ENCODE data around the gene SENP2.
A peak's percentile ranks its signal among the peaks of the same experiment; 100 is the strongest.

Gene SENP2

GRCh38 chr3:185560676-185561075 is 25.4 kb upstream of the SENP2 start:
- Histone ChIP-seq H3K4me1 (ENCODE audit: control insufficient read depth in 1 of 2, insufficient read depth in 2 of 2, low read length in 2 of 2) (peaks cover 0 to 2% of the 10 kb centered on the region in 2 experiments), H3K9me3 (ENCODE audit: insufficient read depth, low read depth, low read length) (no peaks in the 10 kb centered on the region), H3K9ac (ENCODE audit: low read length) (no peak overlapping the region), H3K23ac (ENCODE audit: low read length) (no peak overlapping the region), H3K36me3 (ENCODE audit: control insufficient read depth in 1 of 2, insufficient read depth in 2 of 2, low read length in 2 of 2) (no peaks in the 10 kb centered on the region), H3K4ac (ENCODE audit: low read depth, low read length) (no peak overlapping the region), H3K79me1 (ENCODE audit: low read length) (no peaks in the 10 kb centered on the region), H3K27ac (ENCODE audit: low read depth, low read length) (no peak overlapping the region), H4K8ac (ENCODE audit: low read depth, low read length) (no peak overlapping the region), H2BK120ac (ENCODE audit: insufficient read depth, low read length, poor library complexity) (no peak overlapping the region), H3K79me2 (ENCODE audit: control insufficient read depth, insufficient read depth, low read length, poor library complexity) (no peaks in the 10 kb centered on the region), H3K4me2 (ENCODE audit: low read length) (no peak overlapping the region), H3K18ac (ENCODE audit: low read length) (no peak overlapping the region), H4K12ac (ENCODE audit: low read depth, low read length) (no peak overlapping the region), H2BK12ac (ENCODE audit: low read length) (peak overlapping the region; percentile 17), H2BK5ac (ENCODE audit: low read depth, low read length, poor library complexity) (no peak overlapping the region), H3K27me3 (ENCODE audit: insufficient read depth, low read length) (no peaks in the 10 kb centered on the region), H3K14ac (ENCODE audit: low read length) (peak overlapping the region; percentile 24), H3K4me3 (ENCODE audit: low read depth, low read length) (no peak overlapping the region), H4K91ac (ENCODE audit: low read depth, low read length) (no peak overlapping the region), H2AFZ (ENCODE audit: insufficient read depth, low read length, poor library complexity) (no peak overlapping the region), H2AK5ac (ENCODE audit: low read length) (no peak overlapping the region)
- no CpG with 5 or more reads among the region's 13 CpGs for WGBS (ENCODE audit: extremely low coverage, insufficient coverage, insufficient read length)
- DNase-seq, result no peak

- no peaks in the 10 kb centered on the region for H3K79me2 ChIP-seq (ENCODE audit: control insufficient read depth, insufficient read depth, low read length, poor library complexity)
- H3K9me3 ChIP-seq (ENCODE audit: insufficient read depth, low read depth, low read length), result no peaks in the 10 kb centered on the region
- H3K4me1 ChIP-seq (ENCODE audit: control insufficient read depth in 1 of 2, insufficient read depth in 2 of 2, low read length in 2 of 2), result peaks cover 0 to 2% of the 10 kb centered on the region in 2 experiments
Observed at GRCh38 chr3:185561374-185561943, 24.6 kb upstream of the SENP2 start.

GRCh38 chr3:185561958-185562357 is 24.1 kb upstream of the SENP2 start:
- no peak overlapping the region for H2AK5ac ChIP-seq (ENCODE audit: low read length)
- H3K4me3 ChIP-seq (ENCODE audit: low read depth, low read length), result no peak overlapping the region

More at GRCh38 chr3:185561374-185561943, 24.6 kb upstream of the SENP2 start:
- no CpG with 5 or more reads among the region's 8 CpGs for WGBS (ENCODE audit: extremely low coverage, insufficient coverage, insufficient read length)
- Histone ChIP-seq H4K12ac (ENCODE audit: low read depth, low read length) (no peak overlapping the region), H2BK120ac (ENCODE audit: insufficient read depth, low read length, poor library complexity) (no peak overlapping the region), H3K18ac (ENCODE audit: low read length) (no peak overlapping the region), H3K79me1 (ENCODE audit: low read length) (no peaks in the 10 kb centered on the region), H2AFZ (ENCODE audit: insufficient read depth, low read length, poor library complexity) (no peak overlapping the region), H3K4me3 (ENCODE audit: low read depth, low read length) (no peak overlapping the region), H3K4me2 (ENCODE audit: low read length) (no peak overlapping the region), H2AK5ac (ENCODE audit: low read length) (no peak overlapping the region), H3K4ac (ENCODE audit: low read depth, low read length) (no peak overlapping the region), H2BK12ac (ENCODE audit: low read length) (no peak overlapping the region), H3K9ac (ENCODE audit: low read length) (no peak overlapping the region), H3K36me3 (ENCODE audit: control insufficient read depth in 1 of 2, insufficient read depth in 2 of 2, low read length in 2 of 2) (no peaks in the 10 kb centered on the region), H4K91ac (ENCODE audit: low read depth, low read length) (no peak overlapping the region), H3K27me3 (ENCODE audit: insufficient read depth, low read length) (no peaks in the 10 kb centered on the region), H3K14ac (ENCODE audit: low read length) (no peak overlapping the region), H3K27ac (ENCODE audit: low read depth, low read length) (no peak overlapping the region), H2BK5ac (ENCODE audit: low read depth, low read length, poor library complexity) (no peak overlapping the region), H4K8ac (ENCODE audit: low read depth, low read length) (no peak overlapping the region), H3K23ac (ENCODE audit: low read length) (no peak overlapping the region)
- no peak for DNase-seq

GRCh38 chr3:185572183-185572582 is 13.9 kb upstream of the SENP2 start:
- Histone ChIP-seq H3K4me1 (ENCODE audit: control insufficient read depth in 1 of 2, insufficient read depth in 2 of 2, low read length in 2 of 2) (no peaks in the 10 kb centered on the region), H3K36me3 (ENCODE audit: control insufficient read depth in 1 of 2, insufficient read depth in 2 of 2, low read length in 2 of 2) (no peaks in the 10 kb centered on the region), H2BK5ac (ENCODE audit: low read depth, low read length, poor library complexity) (no peak overlapping the region), H3K23ac (ENCODE audit: low read length) (no peak overlapping the region), H4K12ac (ENCODE audit: low read depth, low read length) (no peak overlapping the region), H3K27me3 (ENCODE audit: insufficient read depth, low read length) (no peaks in the 10 kb centered on the region), H2AK5ac (ENCODE audit: low read length) (no peak overlapping the region), H3K4ac (ENCODE audit: low read depth, low read length) (no peak overlapping the region), H3K4me2 (ENCODE audit: low read length) (no peak overlapping the region), H3K79me2 (ENCODE audit: control insufficient read depth, insufficient read depth, low read length, poor library complexity) (no peaks in the 10 kb centered on the region), H2AFZ (ENCODE audit: insufficient read depth, low read length, poor library complexity) (no peak overlapping the region), H3K9ac (ENCODE audit: low read length) (no peak overlapping the region), H3K27ac (ENCODE audit: low read depth, low read length) (no peak overlapping the region), H3K18ac (ENCODE audit: low read length) (no peak overlapping the region), H3K79me1 (ENCODE audit: low read length) (no peaks in the 10 kb centered on the region), H2BK120ac (ENCODE audit: insufficient read depth, low read length, poor library complexity) (no peak overlapping the region), H3K4me3 (ENCODE audit: low read depth, low read length) (no peak overlapping the region), H4K8ac (ENCODE audit: low read depth, low read length) (no peak overlapping the region), H4K91ac (ENCODE audit: low read depth, low read length) (no peak overlapping the region), H3K14ac (ENCODE audit: low read length) (no peak overlapping the region), H3K9me3 (ENCODE audit: insufficient read depth, low read depth, low read length) (peaks cover 2% of the 10 kb centered on the region), H2BK12ac (ENCODE audit: low read length) (no peak overlapping the region)
- no CpG with 5 or more reads among the region's 5 CpGs for WGBS (ENCODE audit: extremely low coverage, insufficient coverage, insufficient read length)
- DNase-seq, result no peak

More at GRCh38 chr3:185561958-185562357, 24.1 kb upstream of the SENP2 start:
- H3K4me1 ChIP-seq (ENCODE audit: control insufficient read depth in 1 of 2, insufficient read depth in 2 of 2, low read length in 2 of 2), result peaks cover 0 to 2% of the 10 kb centered on the region in 2 experiments
- H4K8ac ChIP-seq (ENCODE audit: low read depth, low read length), result no peak overlapping the region
- H2BK12ac ChIP-seq (ENCODE audit: low read length), result no peak overlapping the region
- H3K4ac ChIP-seq (ENCODE audit: low read depth, low read length), result no peak overlapping the region
- H3K27ac ChIP-seq (ENCODE audit: low read depth, low read length), result no peak overlapping the region
- H2BK120ac ChIP-seq (ENCODE audit: insufficient read depth, low read length, poor library complexity), result no peak overlapping the region
- no peaks in the 10 kb centered on the region for H3K79me2 ChIP-seq (ENCODE audit: control insufficient read depth, insufficient read depth, low read length, poor library complexity)
- no peak overlapping the region for H2BK5ac ChIP-seq (ENCODE audit: low read depth, low read length, poor library complexity)
- DNase-seq, result no peak
- H3K27me3 ChIP-seq (ENCODE audit: insufficient read depth, low read length), result no peaks in the 10 kb centered on the region
- H3K9me3 ChIP-seq (ENCODE audit: insufficient read depth, low read depth, low read length), result no peaks in the 10 kb centered on the region
- no peak overlapping the region for H3K9ac ChIP-seq (ENCODE audit: low read length)
- no peaks in the 10 kb centered on the region for H3K36me3 ChIP-seq (ENCODE audit: control insufficient read depth in 1 of 2, insufficient read depth in 2 of 2, low read length in 2 of 2)
- H3K4me2 ChIP-seq (ENCODE audit: low read length), result no peak overlapping the region
- H4K12ac ChIP-seq (ENCODE audit: low read depth, low read length), result no peak overlapping the region
- no peak overlapping the region for H3K14ac ChIP-seq (ENCODE audit: low read length)
- H2AFZ ChIP-seq (ENCODE audit: insufficient read depth, low read length, poor library complexity), result no peak overlapping the region
- no peak overlapping the region for H4K91ac ChIP-seq (ENCODE audit: low read depth, low read length)
- no peaks in the 10 kb centered on the region for H3K79me1 ChIP-seq (ENCODE audit: low read length)
- H3K23ac ChIP-seq (ENCODE audit: low read length), result no peak overlapping the region
- WGBS (ENCODE audit: extremely low coverage, insufficient coverage, insufficient read length), result no CpG with 5 or more reads among the region's 5 CpGs
- H3K18ac ChIP-seq (ENCODE audit: low read length), result no peak overlapping the region
